OCI-LY7 (cell line): ENCODE results near the gene GALK1.

Experiments
- CTCF ChIP-seq: fragments of 200-600 bp; sonication (generic); conservative IDR thresholded peaks from 2 replicates; pipeline ENCODE4 v1.5.1; 2014; ENCODE audit warnings: mild to moderate bottlenecking, antibody characterized with exemption, low read length, moderate library complexity, mixed read lengths
- EZH2phosphoT487 ChIP-seq: fragments of 200-600 bp; sonication (generic); IDR thresholded peaks from 2 replicates; pipeline ENCODE4 v1.6.1; 2018; ENCODE audit warnings: low read depth, borderline replicate concordance, mild to moderate bottlenecking, mixed run types, antibody characterized with exemption, low read length, moderate library complexity, mixed read lengths

DNA sequence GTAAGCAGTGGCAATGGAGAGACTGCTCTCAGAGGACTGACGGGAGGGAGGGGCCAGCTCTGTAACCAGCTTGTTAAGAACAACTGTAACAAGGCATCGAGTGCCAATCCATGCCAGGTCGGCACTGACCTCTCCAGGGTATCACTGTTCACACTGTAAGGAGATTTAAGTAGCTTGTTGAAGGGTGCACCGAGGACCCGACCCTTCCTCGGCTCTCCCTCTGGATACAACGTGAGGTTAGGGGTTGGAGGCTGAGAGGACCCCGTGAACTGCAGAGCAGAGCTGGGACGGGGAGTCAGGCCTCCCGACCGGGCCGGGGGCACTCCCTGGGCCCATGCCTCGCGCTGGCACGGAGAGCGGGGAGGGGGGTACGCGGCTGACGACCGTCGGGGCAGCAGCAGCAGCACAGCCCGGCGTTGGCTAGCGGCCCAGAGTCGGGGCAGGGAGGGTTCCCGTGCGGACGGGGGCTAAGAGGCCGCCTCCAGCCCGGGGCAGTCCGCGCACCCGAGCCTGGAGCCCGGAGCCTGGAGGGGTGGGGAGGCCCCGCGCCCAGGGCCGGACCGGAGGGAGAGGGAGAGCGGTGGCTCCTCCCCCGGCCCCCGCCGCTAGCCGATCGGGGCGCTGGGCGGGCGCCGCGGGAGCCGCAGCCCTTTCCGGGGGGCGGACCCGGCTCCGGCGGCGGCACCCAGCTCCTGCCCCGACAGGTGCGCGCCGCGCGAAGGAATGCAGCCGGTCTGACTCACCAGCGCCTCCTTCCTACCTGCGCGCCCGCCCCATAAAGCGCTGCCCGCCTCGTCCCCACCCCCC, 44.1 kb downstream of the GALK1 start, which contains the start of gene ITGB4:
- TF ChIP-seq CTCF (0 out of 2 replicates have a peak, but pooled peaks have one; percentile 36), EZH2phosphoT487 (no peak)
